Activated CD4-positive, alpha-beta memory T cell treated with anti-CD3 and anti-CD28 coated beads, Interleukin-2, amount 10 ng/mL, durations not matched to agents 7 days and 5 days (primary cell): ENCODE measurements around the gene GALNTL6. TPM values are rescaled to one million over a fixed set of nuclear protein-coding genes. Genes with fewer than 3 reads are reported as not detected.
"Not testable (repeated sequence)": the region's sequence is repeated elsewhere in the genome, so short reads cannot be mapped to it uniquely, and the experiment has no call there.

ENCODE experiments used
- CTCF ChIA-PET: fragments of 350-600 bp; sonication (Branson Sonifier 250); formaldehyde crosslinking; loops from one replicate; lab custom pipeline; 2021; ENCODE audit warnings: antibody characterized with exemption, inconsistent platforms; lab: Charles Lee
- POLR2A ChIA-PET: fragments of 350-600 bp; sonication (Branson Sonifier 250); formaldehyde crosslinking; loops from one replicate; lab custom pipeline; 2021; ENCODE audit warnings: antibody characterized with exemption; lab: Charles Lee
- DNase-seq: peaks from one replicate; pipeline ENCODE4 v3.0.0-alpha.2; 2020
- H3K27ac Mint-ChIP-seq: one replicate; pipeline ENCODE4 v1.8.0; 2021; ENCODE audit warnings: mild to moderate bottlenecking, mixed read lengths
- H3K27me3 Mint-ChIP-seq: one replicate; pipeline ENCODE4 v1.8.0; 2021; ENCODE audit warnings: mixed read lengths
- H3K36me3 Mint-ChIP-seq: one replicate; pipeline ENCODE4 v1.8.0; 2021; ENCODE audit warnings: low read depth, mixed read lengths
- H3K4me1 Mint-ChIP-seq: one replicate; pipeline ENCODE4 v1.8.0; 2021; ENCODE audit warnings: mixed read lengths
- H3K4me3 Mint-ChIP-seq: one replicate; pipeline ENCODE4 v1.8.0; 2021; ENCODE audit warnings: mild to moderate bottlenecking, mixed read lengths
- H3K9me3 Mint-ChIP-seq: one replicate; pipeline ENCODE4 v1.8.0; 2021; ENCODE audit warnings: mixed read lengths
- total RNA-seq, 2 experiments: library from RNA; stranded (reverse); gene quantifications; one replicate each; pipeline ENCODE4 v1.2.3, GENCODE V29; 2021

The GALNTL6 gene
- total RNA-seq, 2 experiments from 2014 or later, result not detected

- Mint-ChIP-seq H3K36me3 (no peaks in the 10 kb centered on the region), H3K4me1 (no peaks in the 10 kb centered on the region), H3K27ac (no peak overlapping the region), H3K27me3 (no peaks in the 10 kb centered on the region), H3K9me3 (no peaks in the 10 kb centered on the region), H3K4me3 (no peak overlapping the region)
- POLR2A ChIA-PET, result no interaction called here
- CTCF ChIA-PET, result no interaction called here
- DNase-seq, result no peak
These were observed 912.8 kb downstream of the GALNTL6 start for GRCh38 chr4:172726001-172726423.

DNA sequence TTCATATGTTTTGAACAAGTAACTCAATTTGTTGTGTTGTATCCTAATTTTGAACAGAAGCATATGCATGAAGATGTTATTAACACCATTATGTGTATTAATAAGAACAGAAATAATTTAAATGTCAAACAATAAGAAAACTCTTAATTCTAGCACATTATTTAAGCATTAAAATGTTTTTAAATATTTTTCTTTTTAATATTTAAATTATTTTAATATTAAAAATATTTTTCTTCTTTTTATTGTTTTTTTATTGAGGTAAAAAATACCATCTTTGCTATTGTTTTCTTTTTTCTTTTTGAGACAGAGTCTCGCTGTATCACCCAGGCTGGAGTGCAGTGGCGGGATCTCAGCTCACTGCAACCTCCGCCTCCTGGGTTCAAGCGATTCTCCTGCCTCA, 914.4 kb downstream of the GALNTL6 start:
- Mint-ChIP-seq H3K4me3 (no peak overlapping the region), H3K36me3 (no peaks in the 10 kb centered on the region), H3K4me1 (no peaks in the 10 kb centered on the region), H3K27ac (no peak overlapping the region), H3K9me3 (peaks cover 5% of the 10 kb centered on the region), H3K27me3 (no peaks in the 10 kb centered on the region)
- CTCF ChIA-PET, result no interaction called here
- POLR2A ChIA-PET, result no interaction called here
- no peak for DNase-seq

GRCh38 chr4:172733645-172734044, 920.4 kb downstream of the GALNTL6 start:
- H3K4me3 Mint-ChIP-seq, H3K27me3 Mint-ChIP-seq, DNase-seq, POLR2A ChIA-PET, H3K36me3 Mint-ChIP-seq, H3K27ac Mint-ChIP-seq, CTCF ChIA-PET, H3K4me1 Mint-ChIP-seq: not testable (repeated sequence)
- peaks cover 32% of the 10 kb centered on the region for H3K9me3 Mint-ChIP-seq

DNA sequence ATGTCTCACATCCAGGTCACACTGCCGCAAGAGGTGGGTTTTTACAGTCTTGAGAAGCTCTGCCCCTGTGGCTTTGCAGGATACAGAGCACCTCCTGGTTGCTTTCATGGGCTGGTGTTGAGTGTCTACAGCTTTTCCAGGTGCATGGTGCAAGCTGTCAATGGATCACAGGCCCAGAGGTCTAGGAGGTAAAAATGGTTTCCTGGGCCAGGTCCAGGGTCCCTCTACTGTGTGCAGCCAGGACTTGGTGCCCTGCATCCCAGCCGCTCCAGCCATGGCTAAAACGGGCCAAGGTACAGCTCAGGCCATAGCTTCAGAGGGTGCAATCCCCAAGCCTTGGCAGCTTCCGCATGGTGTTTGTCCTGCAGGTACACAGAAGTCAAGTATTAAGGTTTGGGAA, 921.4 kb downstream of the GALNTL6 start:
- no peaks in the 10 kb centered on the region for H3K27me3 Mint-ChIP-seq
- DNase-seq, result no peak
- CTCF ChIA-PET, result no interaction called here
- H3K27ac Mint-ChIP-seq, result no peak overlapping the region
- POLR2A ChIA-PET, result no interaction called here
- no peaks in the 10 kb centered on the region for H3K36me3 Mint-ChIP-seq
- H3K4me3 Mint-ChIP-seq, result no peak overlapping the region
- peaks cover 35% of the 10 kb centered on the region for H3K9me3 Mint-ChIP-seq
- no peaks in the 10 kb centered on the region for H3K4me1 Mint-ChIP-seq

GRCh38 chr4:172736046-172736445, 922.8 kb downstream of the GALNTL6 start:
- no peak for DNase-seq
- Mint-ChIP-seq H3K9me3 (peaks cover 35% of the 10 kb centered on the region), H3K4me3 (no peak overlapping the region), H3K27ac (no peak overlapping the region), H3K4me1 (no peaks in the 10 kb centered on the region), H3K27me3 (no peaks in the 10 kb centered on the region), H3K36me3 (no peaks in the 10 kb centered on the region)
- POLR2A ChIA-PET, result no interaction called here
- CTCF ChIA-PET, result no interaction called here

DNA sequence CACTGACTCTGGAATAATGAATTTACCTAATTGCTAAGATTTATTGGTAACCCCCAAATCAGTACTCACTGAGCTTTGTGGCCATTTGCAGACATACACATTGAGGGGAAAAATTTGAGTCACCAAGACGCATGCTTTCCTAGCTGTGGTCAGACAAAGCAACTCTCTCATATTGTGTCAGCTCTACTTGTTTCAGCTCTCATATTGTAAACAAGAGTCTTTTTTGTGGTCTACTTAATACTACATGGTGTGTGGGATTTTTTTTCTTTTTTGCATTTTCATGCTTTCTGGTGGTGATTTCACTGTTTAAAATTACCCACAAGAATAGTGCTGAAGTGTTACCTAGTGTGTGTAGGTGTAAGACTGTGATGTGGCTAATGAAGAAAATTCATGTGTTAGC, 927.2 kb downstream of the GALNTL6 start:
- Mint-ChIP-seq H3K27ac (no peak overlapping the region), H3K4me1 (no peaks in the 10 kb centered on the region), H3K9me3 (peaks cover 17% of the 10 kb centered on the region), H3K27me3 (no peaks in the 10 kb centered on the region), H3K36me3 (no peaks in the 10 kb centered on the region), H3K4me3 (no peak overlapping the region)
- ChIA-PET POLR2A (no interaction called here), CTCF (no interaction called here)
- DNase-seq, result no peak

- no peak for DNase-seq
- no peaks in the 10 kb centered on the region for H3K9me3 Mint-ChIP-seq
- no peak overlapping the region for H3K4me3 Mint-ChIP-seq
- POLR2A ChIA-PET, result no interaction called here
- no peak overlapping the region for H3K27ac Mint-ChIP-seq
- H3K4me1 Mint-ChIP-seq, result no peaks in the 10 kb centered on the region
- H3K27me3 Mint-ChIP-seq, result no peaks in the 10 kb centered on the region
- CTCF ChIA-PET, result no interaction called here
- H3K36me3 Mint-ChIP-seq, result no peaks in the 10 kb centered on the region
These were observed 937.7 kb downstream of the GALNTL6 start for GRCh38 chr4:172750910-172751309.

DNA sequence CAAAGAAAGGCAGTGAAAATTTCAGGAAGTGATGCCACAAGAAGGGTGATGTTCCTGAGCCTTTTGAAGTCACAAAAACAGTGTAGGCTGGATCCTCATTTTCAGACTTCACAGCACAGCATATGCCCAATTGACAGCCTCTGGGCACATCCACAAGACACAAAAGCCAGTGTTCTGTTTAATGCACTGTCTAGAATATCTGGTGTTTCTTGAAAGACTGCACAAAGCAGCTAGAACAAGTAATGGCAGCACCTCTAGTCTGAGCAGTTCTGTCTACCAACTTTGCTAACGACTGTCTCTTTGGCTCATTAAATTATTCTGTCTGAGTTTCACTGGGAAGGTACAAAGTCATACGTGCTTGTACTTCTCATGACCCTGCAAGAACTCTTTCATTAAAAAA, 938.3 kb downstream of the GALNTL6 start:
- no peaks in the 10 kb centered on the region for H3K36me3 Mint-ChIP-seq
- POLR2A ChIA-PET, result no interaction called here

DNA sequence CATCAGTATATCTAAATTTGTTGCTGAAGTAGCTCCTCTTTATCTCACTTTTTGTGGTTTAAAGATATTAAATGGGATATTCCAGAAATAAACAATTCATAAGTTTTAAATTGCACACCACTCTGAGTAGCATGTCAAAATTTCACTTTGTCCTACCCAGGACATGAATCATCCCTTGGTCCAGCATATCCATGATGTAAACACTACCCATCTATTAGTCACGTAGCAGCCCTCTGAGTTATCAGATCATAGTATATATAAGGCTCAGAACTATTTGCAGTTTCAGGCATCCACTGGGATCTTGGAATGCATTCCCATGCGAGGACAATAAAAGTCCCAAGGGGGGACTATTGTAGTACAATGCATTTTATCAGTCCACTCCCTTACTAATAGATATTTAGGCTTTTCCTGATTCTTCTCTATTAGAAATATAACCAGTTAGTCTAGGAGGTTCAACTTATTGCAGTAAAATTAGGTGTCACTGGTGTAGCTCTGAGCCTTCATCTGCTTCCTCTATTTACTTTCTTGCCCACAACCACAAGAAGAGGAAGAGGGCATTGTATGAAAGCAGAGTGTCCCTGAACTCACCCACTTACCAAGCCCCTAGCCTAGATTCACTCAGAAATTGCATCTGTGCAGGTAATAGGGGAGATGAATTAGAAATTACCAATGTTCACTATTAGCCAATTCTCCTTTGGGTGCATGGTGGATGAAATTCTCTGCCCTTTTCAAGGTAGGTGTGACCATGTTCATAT, 945.6 kb downstream of the GALNTL6 start:
- ChIA-PET CTCF (no interaction called here), POLR2A (no interaction called here)
- DNase-seq, result no peak
- Mint-ChIP-seq H3K27ac (no peak overlapping the region), H3K4me3 (no peak overlapping the region), H3K4me1 (no peaks in the 10 kb centered on the region), H3K36me3 (no peaks in the 10 kb centered on the region), H3K9me3 (peaks cover 4% of the 10 kb centered on the region), H3K27me3 (no peaks in the 10 kb centered on the region)

More for the DNA sequence above, 938.3 kb downstream of the GALNTL6 start:
- no peak overlapping the region for H3K4me3 Mint-ChIP-seq
- H3K4me1 Mint-ChIP-seq, result no peaks in the 10 kb centered on the region
- DNase-seq, result no peak
- CTCF ChIA-PET, result no interaction called here
- no peaks in the 10 kb centered on the region for H3K27me3 Mint-ChIP-seq
- H3K9me3 Mint-ChIP-seq, result no peaks in the 10 kb centered on the region
- H3K27ac Mint-ChIP-seq, result no peak overlapping the region

DNA sequence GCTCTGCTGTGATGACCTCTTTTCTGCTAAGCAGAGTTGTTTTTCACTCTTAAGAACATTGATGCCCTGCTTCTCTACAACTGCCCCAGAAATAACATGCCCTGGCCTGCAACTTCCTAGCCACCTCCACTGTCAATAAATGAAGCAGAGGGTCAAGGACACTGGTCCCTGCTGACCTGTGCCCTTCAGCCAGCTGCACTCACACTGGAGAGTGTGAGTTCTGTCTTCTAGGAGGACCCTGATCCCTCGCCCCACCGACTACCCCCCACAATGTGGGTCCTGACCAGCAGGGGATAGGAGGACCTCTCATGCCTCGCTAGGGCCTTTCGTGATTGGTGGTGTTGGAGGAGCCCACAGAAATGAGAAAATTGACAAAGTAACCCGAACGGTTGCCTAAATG, 947.3 kb downstream of the GALNTL6 start:
- Mint-ChIP-seq H3K9me3 (peaks cover 4% of the 10 kb centered on the region), H3K4me1 (no peaks in the 10 kb centered on the region), H3K4me3 (no peak overlapping the region), H3K27me3 (no peaks in the 10 kb centered on the region), H3K27ac (no peak overlapping the region), H3K36me3 (no peaks in the 10 kb centered on the region)
- CTCF ChIA-PET, result no interaction called here
- POLR2A ChIA-PET, result no interaction called here
- DNase-seq, result no peak

DNA sequence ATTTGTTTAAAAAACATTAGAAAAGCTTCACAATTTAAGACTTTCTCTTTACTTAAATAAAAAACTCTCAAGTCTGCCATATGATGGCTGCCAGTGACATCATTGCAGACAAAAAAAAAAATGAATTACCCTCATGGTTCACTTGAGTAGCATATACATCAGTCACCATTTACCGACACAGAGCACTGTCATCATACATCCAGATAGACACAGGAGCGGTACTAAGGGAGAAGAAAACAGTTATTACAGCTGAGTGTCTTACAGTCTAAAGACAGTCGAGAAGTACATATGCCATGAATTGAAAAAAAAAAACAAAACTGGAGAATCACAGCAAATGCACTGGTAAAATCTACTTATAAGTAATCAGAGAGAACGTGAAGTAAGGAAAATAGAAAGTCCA, 949.7 kb downstream of the GALNTL6 start:
- Mint-ChIP-seq H3K27ac (no peak overlapping the region), H3K27me3 (no peaks in the 10 kb centered on the region), H3K36me3 (no peaks in the 10 kb centered on the region), H3K4me1 (no peaks in the 10 kb centered on the region), H3K9me3 (peaks cover 4% of the 10 kb centered on the region), H3K4me3 (no peak overlapping the region)
- ChIA-PET CTCF (no interaction called here), POLR2A (no interaction called here)
- no peak for DNase-seq

- no peaks in the 10 kb centered on the region for H3K9me3 Mint-ChIP-seq
- H3K27me3 Mint-ChIP-seq, result no peaks in the 10 kb centered on the region
- H3K27ac Mint-ChIP-seq, result no peak overlapping the region
- H3K4me1 Mint-ChIP-seq, result no peaks in the 10 kb centered on the region
- CTCF ChIA-PET, result no interaction called here
- POLR2A ChIA-PET, result no interaction called here
- H3K36me3 Mint-ChIP-seq, result no peaks in the 10 kb centered on the region
- no peak for DNase-seq
- no peak overlapping the region for H3K4me3 Mint-ChIP-seq
These were observed 957.6 kb downstream of the GALNTL6 start for GRCh38 chr4:172770787-172771186.

- POLR2A ChIA-PET, result no interaction called here
- CTCF ChIA-PET, result no interaction called here
- no peak for DNase-seq
- H3K27me3 Mint-ChIP-seq, result no peaks in the 10 kb centered on the region
- H3K36me3 Mint-ChIP-seq, result no peaks in the 10 kb centered on the region
- no peaks in the 10 kb centered on the region for H3K4me1 Mint-ChIP-seq
- H3K27ac Mint-ChIP-seq, result no peak overlapping the region
- H3K9me3 Mint-ChIP-seq, result no peaks in the 10 kb centered on the region
- H3K4me3 Mint-ChIP-seq, result no peak overlapping the region
These were observed 959.6 kb downstream of the GALNTL6 start for GRCh38 chr4:172772781-172773180.

DNA sequence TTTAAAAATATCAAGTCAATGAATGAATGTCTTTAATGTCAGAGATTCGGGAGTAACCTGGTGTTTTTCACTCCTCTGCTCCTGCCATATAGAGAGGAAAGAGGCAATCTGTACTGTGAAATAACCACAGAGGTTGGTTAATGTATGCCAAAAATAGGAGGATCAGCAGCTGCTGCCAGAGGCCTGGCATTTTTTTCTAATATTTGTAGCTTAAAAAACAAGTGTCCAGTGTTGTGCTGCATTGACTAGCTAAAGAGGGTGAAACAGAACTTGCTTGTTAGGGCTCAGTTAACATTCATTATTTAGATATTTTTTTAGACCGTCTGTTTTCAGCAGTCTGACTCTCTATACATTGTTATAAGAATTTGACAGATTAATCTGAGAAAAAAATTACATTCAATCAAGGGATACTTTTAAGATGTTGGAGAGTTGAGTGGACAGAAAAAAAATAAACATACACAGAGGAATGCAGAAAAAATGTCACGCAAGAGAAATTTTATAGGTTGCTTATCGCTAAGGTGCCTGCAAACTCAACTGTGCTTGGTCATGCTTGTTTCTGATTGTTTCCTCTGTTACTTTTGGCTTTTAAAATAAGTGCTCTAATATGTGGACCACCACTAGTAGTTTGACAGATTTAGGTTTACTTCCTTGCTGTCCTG, 963.1 kb downstream of the GALNTL6 start:
- Mint-ChIP-seq H3K27me3 (no peaks in the 10 kb centered on the region), H3K4me1 (no peaks in the 10 kb centered on the region), H3K9me3 (no peaks in the 10 kb centered on the region), H3K27ac (no peak overlapping the region), H3K36me3 (no peaks in the 10 kb centered on the region), H3K4me3 (no peak overlapping the region)
- ChIA-PET CTCF (no interaction called here), POLR2A (no interaction called here)
- DNase-seq, result no peak
